Smooth muscle cell of the brain vasculature (primary cell): ENCODE measurements around the gene STK32A.

Experiments
- DNase-seq: peaks from one replicate; pipeline ENCODE4 v3.0.0-alpha.2; 2012; ENCODE audit warnings: low read depth, low spot score

Gene STK32A

DNA sequence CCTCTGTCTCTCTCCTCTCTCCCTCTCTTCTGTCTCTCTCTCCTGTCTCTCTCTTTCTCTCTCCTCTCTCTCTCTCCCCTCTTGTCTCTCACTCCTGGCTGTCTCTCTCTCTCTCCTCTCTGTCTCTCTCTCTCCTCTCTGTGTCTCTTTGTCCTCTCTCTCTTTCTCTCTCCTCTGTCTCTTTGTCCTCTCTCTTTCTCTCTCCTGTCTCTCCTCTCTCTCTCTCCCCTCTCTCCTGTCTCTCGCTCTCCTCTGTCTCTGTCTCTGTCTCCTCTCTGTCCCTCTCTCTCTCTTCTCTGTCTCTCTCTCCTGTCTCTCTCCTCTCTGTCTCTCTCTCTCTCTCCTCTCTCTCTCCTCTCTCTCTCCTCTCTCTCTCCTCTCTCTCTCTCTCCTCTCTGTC lies 25.0 kb downstream of the STK32A start:
- no peak for DNase-seq

DNA sequence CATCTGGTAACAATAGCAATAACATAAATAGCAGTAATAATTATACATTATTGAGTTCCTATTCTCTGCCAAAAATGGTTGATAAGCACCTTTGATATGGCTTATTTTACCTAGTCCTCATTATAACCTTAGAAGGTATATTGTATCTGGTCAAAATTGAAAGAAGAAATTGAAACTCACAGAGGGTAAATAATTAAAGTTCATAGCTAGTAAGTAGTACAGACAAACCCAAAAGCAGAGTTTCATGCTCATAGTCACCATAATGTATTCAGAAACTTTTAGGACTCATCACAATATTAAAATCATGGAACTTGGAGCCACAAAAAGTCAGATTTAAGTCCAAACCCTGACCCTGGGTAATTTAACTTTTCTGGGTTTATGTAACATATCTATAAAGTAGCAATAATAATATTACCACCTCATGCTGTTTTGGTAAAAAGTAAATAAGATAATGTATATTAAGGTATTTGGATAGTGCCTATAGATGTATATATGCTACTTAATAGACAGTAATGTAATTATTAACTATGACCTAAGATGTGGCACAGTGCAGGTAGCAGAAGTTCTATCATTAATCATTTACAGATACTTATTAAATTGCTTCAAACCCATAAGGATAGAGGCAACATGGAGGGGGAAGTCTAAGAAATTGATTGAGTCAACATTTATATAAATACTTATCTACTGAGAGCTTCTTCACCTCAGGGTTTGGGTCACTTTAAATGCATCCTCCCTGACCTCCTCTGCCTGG lies 32.4 kb downstream of the STK32A start:
- no peak for DNase-seq

DNA sequence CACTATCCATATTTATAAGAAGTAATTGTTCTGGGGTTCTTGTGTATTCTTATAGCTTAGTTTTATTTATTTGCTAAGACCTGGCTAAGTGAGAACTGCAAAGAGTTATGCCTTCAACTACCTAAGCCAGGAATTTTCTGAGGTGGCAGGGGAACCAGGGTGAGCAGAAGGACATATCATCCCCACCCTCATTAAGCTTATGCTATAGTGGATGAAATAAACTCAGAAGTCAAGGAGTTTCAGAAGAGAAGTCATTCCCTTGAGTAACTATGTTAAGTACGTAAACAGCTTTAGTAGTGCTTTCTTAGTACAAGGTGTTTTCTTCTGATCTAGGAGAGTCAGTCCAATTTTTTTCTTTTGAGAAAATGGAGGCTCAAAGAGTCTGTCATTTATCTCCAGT lies 41.7 kb downstream of the STK32A start:
- DNase-seq = no peak

DNA sequence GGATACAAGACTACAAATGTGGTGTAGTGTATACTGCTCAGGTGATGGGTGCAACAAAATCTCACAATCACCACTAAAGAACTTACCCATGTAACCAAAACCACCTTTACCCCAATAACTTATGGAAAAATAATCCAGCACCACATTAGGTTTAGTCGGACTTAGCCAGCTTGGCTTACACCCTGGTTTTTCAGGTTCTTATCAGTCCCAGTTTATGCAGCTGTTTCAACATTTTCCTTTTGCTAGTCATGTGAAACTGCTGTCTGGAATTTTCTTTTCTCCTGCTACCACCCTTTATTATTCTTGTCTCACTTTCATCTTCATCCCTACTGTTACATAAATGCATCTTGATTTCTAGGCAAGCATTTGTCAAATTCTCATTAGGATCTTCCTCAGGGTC lies 51.5 kb downstream of the STK32A start:
- no peak for DNase-seq

DNA sequence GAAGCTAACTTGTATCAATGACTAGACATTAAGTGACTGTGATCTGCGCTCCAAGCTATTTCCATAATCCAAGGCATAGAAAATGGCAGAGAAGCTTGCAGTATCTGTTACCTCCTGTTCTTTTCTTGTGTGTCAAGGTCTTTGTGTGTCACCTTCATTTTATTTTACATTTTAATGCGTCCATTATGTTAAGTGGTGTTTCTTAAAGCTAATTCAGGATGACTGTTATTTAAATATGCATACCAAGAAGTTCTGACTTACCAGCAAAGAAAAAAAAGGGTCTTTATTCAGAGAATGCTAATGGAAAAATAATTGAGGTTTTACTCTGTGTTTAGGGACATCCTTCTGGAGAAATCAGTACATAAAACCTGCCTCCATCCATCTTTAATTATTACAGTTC lies 52.3 kb downstream of the STK32A start:
- no peak for DNase-seq

DNA sequence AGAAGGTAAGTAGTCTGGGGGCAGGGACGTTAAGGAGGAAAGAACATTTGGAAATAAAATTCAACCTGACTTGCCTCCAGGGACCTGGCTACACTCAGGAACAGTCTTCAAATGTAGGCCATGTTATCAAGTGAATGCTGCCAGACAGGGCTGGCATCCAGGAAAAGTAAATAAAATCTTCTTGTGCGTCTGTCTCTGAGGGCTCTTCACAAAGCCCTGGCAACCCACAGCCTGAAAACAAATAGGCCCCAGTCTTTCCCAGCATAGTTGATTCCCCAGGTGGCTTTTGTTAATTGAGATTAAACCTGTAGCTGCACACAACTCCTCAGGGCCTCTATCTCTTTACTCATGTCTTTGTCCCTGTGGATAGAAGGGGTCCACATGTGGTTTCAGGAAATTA lies 55.4 kb downstream of the STK32A start:
- no peak for DNase-seq

DNA sequence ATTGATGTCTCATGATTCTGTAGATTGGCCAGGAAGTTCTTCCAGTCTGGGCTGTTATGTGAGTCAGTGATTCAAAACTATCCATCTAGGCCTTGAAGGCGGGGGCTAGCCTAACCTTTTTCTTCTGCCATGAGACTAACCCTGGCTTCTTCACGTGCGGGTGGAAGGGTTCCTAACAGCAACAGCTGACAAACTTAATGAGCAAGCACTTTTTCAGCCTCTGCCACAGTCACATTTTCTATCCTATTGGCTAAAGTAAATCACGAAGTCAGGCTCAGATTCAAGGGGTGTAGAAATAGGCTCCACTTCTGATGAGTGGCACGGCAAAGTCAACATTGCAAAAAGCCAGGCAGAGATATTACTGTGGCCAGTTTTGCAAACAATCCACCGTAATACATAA lies 68.4 kb downstream of the STK32A start:
- no peak for DNase-seq

DNA sequence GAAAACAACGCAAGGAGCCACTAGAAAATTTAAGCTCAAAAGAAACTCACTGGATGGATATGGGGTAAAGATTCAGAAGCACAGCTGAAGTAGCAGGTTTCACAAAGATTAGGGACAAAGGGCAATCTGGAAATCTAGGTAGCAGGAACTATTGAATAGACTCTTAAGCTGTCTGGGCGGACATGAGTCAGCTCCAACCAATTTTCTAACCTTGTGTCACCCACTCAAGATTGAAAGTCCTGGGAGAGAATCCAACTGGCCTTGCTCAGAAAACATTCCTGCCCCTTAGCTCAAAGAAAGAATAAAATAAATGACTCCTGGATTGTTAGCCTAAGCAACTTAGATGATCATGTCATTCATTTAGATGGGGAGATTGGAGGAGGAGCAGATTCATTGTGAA lies 69.2 kb downstream of the STK32A start:
- DNase-seq = no peak

DNA sequence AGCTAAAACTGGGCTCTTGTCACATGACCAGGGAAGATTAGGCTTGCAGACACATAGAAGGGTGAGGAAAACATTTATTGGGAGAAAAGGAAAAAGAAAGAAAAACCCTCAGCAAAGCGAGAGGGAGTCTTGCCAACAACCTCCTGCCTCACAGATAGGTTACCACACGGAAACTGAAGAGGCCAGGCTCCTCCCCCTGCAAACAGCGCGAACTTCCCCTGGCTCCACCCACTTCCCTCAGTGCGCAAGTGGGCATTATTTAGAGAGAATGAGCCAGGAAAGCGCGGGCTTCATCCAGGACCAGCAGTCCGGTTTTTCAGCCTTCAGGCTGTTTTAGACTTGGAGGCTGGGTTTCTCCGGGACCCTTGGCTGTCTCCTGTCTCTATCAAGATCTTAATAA lies 70.3 kb downstream of the STK32A start:
- no peak for DNase-seq

DNA sequence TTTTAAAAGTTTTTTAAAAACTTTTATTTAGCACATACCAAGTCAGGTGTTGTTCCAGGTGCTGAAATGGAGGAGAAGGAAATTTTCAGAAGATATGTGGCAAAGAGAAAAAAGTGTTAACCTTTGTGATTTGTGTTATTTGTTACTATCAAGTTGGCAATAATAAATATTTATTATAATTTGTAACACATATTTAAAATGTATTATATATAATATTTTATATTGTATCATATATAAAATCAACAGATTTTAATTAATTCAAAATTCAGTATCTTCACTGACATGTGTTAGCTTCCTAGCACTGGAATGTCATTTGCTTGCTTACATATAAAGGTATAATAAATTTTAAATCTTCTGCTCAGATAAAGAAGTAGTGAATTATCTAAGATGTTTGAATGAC lies 71.5 kb downstream of the STK32A start:
- no peak for DNase-seq

DNA sequence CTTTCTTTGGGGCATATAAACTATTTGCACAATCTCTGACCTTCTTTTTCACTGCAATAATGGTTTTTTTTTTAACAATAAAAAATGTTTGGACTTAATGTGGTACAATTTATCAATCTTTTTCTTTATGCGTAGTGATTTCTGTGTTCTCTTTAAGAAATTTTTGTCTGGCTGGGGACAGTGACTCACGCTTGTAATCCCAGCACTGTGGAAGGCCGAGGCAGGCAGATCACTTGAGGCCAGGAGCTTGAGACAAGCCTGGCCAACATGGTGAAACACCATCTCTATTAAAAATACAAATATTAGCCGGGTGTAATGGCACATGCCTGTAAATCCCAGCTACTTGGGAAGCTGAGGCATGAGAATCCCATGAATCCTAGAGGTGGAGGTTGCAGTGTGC lies 72.3 kb downstream of the STK32A start:
- DNase-seq = no peak

DNA sequence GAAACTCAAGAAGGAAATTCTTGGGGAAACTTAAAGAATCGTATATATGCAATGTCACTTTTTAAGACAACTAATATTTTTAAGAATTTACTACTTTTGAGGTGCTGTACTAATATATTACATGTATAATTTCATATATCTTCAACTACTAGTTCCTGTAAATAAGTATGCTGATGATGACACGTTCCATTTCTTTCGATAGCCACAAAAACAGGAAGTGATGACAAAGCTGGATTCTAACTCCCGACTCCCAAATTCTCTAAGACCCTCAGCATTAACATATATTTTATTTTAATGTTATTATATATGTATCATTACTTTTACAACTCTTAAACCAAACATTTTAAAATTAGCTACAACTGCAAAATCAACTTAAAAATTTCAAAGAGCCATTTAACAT lies 74.8 kb downstream of the STK32A start:
- DNase-seq = no peak

DNA sequence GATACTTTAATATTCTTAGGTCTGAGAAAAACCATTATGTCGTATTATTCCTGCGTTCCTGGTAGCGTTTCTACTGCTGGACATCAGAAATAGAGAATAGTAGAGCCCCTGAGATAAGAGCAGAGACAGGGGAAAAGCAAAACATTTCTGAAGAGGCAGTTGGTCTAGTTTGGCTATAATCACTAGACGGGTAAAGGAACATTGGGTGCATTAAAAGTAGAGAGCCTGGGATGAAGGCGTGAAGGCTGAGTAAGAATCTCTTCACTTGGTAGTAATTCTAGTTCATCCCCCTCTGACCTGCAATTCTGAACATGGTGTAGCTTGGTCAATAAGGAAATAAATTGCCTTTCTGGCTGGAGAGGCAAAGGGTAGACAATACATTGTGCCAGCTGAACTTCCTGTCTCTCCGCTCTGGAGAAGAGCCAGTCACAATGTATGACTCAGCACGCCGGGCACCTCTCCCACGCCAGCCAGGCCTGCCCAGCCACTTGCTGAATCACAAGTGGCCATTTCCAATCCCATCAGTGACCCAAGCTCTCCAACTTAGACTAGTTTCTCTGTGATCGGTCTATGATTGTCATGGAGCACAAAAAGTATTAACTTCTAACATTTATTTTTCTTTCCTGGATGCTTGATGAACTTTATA lies 75.4 kb downstream of the STK32A start:
- DNase-seq = no peak

DNA sequence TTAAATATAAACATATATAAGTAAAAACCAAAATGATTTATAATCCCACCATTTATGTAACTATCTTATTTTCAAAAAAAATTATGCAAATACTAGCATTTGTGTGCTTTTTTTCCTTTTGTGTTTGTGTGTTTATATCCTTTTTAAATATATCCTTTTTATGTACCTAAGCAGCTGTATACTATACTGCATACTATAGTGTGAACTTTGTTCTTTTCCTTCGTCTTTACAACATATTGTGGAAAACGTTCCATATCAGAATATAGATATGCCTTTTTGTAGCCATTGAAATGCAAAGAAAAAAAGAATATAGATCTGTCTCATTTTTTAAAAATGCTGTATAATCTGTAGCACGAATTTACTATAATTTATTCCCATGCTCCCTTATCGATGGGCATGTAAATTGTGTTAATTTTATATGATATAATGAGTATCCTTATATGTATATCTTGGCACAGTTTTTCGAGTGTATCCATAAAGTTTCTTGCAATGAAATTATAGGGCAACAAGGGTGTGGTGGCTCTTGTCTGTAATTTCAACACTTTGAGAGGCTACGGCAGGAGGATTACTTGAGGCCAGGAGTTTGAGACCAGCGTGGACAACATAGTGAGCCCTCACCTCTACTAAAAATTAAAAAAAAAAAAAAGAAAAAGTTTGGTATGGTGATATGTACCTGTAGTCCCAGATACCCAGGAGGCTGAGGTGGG lies 83.3 kb downstream of the STK32A start:
- no peak for DNase-seq

DNA sequence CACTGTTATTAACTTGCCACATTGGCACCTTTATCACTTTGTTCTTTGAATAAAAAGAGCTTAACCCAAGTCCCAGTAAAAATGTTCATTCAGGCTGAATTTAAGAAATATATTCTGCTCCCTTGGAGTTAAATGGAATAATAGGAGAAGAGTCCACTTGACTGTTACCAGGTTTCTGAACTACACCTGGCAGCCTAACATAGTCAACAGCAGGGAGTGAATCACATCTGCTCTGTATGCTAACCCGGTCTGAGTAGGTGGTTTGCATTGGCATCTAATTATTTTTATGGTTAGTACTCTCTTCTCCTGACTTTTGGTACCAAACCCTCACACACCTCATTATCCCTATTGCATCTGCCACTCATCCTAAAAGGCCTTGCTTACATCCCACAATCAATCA lies 86.7 kb downstream of the STK32A start:
- DNase-seq = no peak

DNA sequence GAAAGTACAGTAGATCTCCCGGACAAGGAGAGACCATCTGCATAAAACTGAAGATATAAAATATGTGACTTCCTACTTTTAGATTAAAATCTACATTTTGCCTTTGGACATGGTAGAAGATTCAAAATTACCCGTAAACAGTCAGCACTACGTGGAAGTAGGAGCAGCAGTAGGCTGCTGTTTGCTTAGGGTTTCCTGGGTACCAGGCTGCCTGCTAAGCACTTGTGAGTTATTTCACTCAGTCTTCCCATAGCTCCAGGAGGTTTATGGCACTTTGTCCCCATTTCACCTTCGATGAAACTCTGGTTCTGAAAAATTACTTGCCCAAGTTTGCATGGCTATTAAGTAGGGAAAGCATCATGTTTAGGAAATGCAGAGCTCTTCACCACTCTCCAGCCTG lies 92.6 kb downstream of the STK32A start:
- no peak for DNase-seq

DNA sequence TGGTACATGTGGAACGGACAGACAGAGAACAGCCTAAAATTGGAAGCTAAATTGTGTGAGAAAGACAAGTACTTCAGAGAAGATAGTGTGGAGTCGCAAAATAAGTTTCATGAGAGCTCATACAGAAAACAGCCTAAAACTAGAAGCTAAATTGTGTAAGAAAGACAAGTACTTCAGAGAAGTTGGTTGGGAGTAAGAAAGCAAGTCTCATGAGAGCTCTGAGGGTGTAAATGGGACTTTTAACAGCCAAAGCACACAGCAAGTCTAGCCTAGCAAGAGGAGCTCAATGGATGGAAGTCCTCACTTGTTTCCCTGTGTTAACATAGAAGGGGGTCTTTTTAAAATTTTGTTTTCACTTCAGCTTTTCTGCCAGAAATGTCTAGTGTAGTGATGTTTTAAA lies 93.1 kb downstream of the STK32A start:
- no peak for DNase-seq

DNA sequence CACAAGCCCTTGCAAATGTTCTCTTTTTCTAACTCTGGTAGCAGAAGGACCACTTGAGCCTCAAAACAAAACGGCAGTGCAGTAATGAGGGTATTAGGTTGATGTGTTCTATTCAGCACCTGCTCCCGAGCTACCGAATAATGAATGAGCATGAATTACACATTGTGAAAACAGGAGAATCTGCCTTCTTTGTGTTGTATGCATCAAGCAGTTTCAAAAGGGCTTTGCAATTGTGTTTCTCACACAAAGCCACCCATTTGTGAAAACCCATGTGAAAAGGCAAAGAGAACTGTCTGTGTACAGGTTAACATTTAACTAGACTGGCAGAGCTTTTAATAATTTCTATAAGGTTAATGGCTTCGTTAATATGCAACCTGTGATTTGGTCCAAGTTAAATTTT lies 97.8 kb downstream of the STK32A start:
- no peak for DNase-seq

DNA sequence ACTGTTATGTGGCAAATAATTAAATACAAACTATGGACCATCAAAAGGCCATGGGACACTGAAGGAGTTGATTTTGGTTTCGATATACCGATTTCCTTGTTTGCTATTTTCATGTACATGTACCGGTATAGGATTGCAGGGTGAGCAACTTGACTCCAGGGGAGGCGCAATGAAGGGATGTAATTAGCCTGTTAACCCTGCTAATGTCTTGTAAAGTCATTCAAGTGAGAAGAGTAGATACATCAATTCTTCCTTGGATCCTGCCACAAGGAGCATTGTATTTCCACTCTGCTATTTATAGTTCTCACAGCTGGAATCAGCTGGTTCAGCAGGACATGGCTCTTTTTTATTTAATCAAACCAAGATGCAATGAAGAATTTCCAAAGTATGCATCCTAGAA lies 102.0 kb downstream of the STK32A start:
- no peak for DNase-seq

DNA sequence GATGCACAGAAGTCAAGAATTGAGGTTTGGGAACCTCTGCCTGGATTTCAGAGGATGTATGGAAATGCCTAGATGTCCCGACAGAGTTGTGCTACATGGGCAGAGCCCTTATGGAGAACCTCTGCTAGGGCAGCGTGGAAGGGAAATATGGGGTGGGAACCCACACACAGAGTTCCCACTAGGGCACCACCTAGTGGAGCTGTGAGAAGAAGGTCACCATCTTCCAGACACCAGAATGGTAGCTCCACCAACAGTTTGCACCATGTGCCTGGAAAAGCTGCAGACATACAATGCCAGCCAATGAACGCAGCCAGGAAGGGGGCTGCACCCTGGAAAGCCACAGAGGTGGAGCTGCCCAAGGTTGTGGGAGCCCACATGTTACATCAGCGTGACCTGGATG lies 104.5 kb downstream of the STK32A start:
- no peak for DNase-seq

DNA sequence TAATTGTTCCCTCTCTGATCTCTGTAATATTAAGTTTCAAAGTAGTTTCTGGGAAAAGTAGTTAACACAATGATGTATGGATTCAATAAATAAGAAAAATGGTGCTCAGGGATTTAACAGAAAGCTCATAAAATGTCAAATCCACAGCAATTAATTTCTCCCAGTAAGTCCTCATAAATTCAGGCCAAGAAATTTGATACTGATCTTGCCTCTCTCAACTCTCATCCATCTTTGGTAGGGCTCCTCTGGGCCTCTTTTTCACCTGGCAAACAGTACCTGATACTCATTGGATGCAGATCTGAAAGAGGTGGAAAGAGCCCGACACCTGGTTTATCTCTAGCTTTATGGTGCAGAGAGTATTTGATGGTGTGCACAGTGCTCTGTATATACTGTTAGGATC lies 106.1 kb downstream of the STK32A start:
- DNase-seq = no peak

DNA sequence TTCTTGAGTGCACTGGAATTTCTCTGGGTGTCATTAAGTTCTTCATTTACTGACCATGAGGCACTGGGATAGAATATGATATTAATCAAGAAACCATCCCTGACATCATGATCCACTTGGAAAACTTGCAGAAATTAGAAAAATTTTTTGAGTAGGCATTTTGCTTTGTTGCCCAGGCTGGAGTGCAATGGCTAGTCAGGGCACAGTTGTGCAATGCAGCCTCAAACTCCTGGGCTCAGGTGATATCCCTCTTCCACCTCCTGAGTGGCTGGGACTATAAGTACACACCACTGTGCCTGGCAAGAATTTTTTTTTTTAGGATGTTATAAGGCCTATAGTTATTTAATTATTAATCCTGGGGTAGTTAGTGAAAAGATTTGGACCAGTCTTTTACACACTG lies 106.5 kb downstream of the STK32A start:
- DNase-seq = no peak

DNA sequence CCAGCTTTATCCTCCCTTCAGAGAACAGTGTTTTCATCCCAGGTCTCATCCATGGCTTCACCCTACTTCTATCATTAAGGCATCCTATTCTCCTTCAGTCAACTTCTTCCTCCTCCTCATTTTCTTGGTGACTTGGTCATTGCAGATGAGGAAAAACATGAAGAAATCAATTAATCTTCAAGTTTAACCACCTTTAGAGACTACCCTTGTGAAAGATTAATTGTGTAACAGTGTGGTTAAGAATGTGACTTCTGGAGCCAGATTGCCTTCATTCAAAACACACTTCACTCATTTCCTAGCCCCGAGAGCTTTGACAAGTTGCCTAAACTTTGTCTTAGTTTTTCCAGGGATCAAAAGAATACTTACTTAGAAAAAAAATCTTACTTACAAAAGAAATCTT lies 110.0 kb downstream of the STK32A start:
- DNase-seq = no peak
